ENCODE measurements around the gene PPP1R37. TPM values are rescaled to one million over a fixed set of nuclear protein-coding genes. Genes with fewer than 3 reads are reported as not detected.

Gene PPP1R37
- total and polyA plus RNA-seq, 2 donors (not counting 1 experiment from before 2014, with no cell fraction given), result 20.7 to 28.1 TPM

DNA sequence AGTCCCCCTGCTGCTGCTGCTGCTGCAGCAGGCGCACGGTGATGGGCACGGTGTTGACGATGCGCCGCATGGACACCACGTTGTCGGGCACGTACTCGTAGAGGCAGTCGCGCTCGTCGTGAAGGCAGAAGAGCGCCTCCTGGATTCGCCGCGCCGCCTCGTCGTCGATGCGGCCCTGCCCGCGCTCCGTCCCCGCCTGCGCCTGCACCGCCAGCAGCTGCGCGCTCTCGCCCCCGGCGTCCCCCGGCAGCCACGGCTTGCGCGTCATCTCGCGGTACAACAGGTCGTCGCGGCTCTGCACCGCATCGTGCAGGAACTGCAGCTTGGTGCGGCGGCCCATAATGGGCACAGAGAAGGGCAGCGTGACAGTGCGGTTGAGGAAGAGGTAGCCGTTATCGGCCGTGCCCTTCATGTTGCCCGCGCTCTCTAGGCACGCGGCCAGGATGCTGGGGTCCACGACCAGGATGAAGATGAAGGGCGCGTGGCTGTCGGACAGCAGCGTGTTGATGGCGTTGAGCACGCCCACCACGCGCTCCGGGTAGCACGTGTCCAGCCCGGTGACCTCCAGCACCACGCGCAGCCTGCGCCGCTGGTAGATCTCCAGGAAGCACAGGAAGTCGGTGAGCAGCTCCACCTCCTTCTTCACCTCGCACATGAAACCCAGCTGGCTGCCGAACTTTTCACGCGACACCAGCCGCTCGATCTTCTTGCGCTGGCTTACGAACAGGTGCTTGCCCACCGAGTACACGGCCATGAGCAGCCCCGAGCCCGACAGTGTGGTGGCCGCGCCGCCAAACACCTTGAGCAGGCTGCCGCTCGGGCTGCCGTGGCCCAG, 59.7 kb downstream of the PPP1R37 start:
- peak overlapping the region; percentile 55 for H3K9ac ChIP-seq (ENCODE audit: low read length)
- Mint-ChIP-seq H3K27me3 (peaks cover 27% of the 10 kb centered on the region), H3K27ac (peak overlapping the region; percentile 70), H3K4me3 (peak overlapping the region; percentile 90), H3K9me3 (ENCODE audit: insufficient read depth) (no peaks in the 10 kb centered on the region), H3K4me1 (peaks cover 18% of the 10 kb centered on the region)
- DNase-seq (peak; percentile 70), ATAC-seq (ENCODE audit: low read depth) (peak; percentile 64)
- H4K20me1 ChIP-seq (ENCODE audit: control insufficient read depth, insufficient read depth, low read length, poor library complexity, severe bottlenecking), result no peaks in the 10 kb centered on the region
- intact Hi-C loops (cut with micrococcal nuclease), result loop anchor here (2.0 kb wide), 1 partner anchor 16 kb away; no protein-coding TSS in a partner anchor
- no peaks in the 10 kb centered on the region for H3K79me2 ChIP-seq (ENCODE audit: control insufficient read depth, insufficient read depth, low read length)
- H3K27ac ChIP-seq (ENCODE audit: low read length in 2 of 2), result no peak overlapping the region
- no peaks in the 10 kb centered on the region for H3K36me3 ChIP-seq (replicated peaks in 1 of 2; ENCODE audit: control extremely low read depth in 1 of 2, control insufficient read depth in 1 of 2, extremely low read depth in 1 of 2, insufficient read depth in 2 of 2, low read length in 1 of 2)
- peak overlapping the region; percentile 82 for H2AFZ ChIP-seq (ENCODE audit: insufficient read depth, low read depth, low read length, poor library complexity, severe bottlenecking)
- H3K4me1 ChIP-seq (ENCODE audit: control insufficient read depth in 2 of 2, insufficient read depth in 2 of 2, low read length in 2 of 2), result peaks cover 22 to 29% of the 10 kb centered on the region in 2 donors
- peak overlapping the region; percentile 94 for H3K4me2 ChIP-seq (replicated peaks; ENCODE audit: low read depth, low read length, poor library complexity, severe bottlenecking)
- H3K4me3 ChIP-seq (ENCODE audit: control extremely low read depth in 1 of 5, extremely low read depth in 1 of 5, insufficient read depth in 1 of 5, low read depth in 2 of 5, low read length in 4 of 5), result peak overlapping the region in 4 of 5 experiments; percentile 38 to 51 (median 48)
- H3K27me3 ChIP-seq (replicated peaks in 1 of 4; ENCODE audit: control extremely low read depth in 1 of 4, control insufficient read depth in 3 of 4, insufficient read depth in 4 of 4, low read length in 3 of 4), result peaks cover 0 to 42% (median 12%) of the 10 kb centered on the region in 4 experiments
- ChIA-PET POLR2A (no interaction called here), CTCF (interaction anchor here (1.0 to 1.5 kb wide), 2 partner anchors 11 to 96 kb away, joined by 3 to 4 read pairs; no protein-coding TSS in a partner anchor)
- 5% methylated on average over 91 of the region's 91 CpGs for WGBS (ENCODE audit: insufficient coverage)
- H3K9me3 ChIP-seq (ENCODE audit: control extremely low read depth in 1 of 3, control insufficient read depth in 2 of 3, insufficient read depth in 1 of 3, low read length in 2 of 3), result peaks cover 0 to 22% (median 0%) of the 10 kb centered on the region in 3 donors
- TF ChIP-seq EZH2 (IDR thresholded peaks at IDR 0.05; ENCODE audit: borderline replicate concordance, insufficient read depth, low read depth, low read length, poor library complexity, severe bottlenecking), result no peak
- TF ChIP-seq, protein P1, sequence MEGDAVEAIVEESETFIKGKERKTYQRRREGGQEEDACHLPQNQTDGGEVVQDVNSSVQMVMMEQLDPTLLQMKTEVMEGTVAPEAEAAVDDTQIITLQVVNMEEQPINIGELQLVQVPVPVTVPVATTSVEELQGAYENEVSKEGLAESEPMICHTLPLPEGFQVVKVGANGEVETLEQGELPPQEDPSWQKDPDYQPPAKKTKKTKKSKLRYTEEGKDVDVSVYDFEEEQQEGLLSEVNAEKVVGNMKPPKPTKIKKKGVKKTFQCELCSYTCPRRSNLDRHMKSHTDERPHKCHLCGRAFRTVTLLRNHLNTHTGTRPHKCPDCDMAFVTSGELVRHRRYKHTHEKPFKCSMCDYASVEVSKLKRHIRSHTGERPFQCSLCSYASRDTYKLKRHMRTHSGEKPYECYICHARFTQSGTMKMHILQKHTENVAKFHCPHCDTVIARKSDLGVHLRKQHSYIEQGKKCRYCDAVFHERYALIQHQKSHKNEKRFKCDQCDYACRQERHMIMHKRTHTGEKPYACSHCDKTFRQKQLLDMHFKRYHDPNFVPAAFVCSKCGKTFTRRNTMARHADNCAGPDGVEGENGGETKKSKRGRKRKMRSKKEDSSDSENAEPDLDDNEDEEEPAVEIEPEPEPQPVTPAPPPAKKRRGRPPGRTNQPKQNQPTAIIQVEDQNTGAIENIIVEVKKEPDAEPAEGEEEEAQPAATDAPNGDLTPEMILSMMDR (IDR thresholded peaks at IDR 0.05), result no peak
